Endothelial cell of umbilical vein (primary cell): ENCODE results near the gene SLC39A11. TPM values are rescaled to one million over a fixed set of nuclear protein-coding genes. Genes with fewer than 3 reads are reported as not detected.
A peak's percentile ranks its signal among the peaks of the same experiment; 100 is the strongest.

Experiments used
- BruUV-seq: library from RNA; stranded (reverse); fragments of 400-500 nt; replicated peaks from 2 replicates; lab custom pipeline; 2021; lab: Mats Ljungman, UMichigan
- CTCF ChIA-PET: fragments of 300-600, 350-600 bp; sonication (Branson Sonifier 250); formaldehyde crosslinking; loops from one replicate; lab custom pipeline; 2021; ENCODE audit warnings: antibody characterized with exemption, inconsistent platforms; lab: Charles Lee
- POLR2A ChIA-PET: fragments of 300-600, 350-600 bp; sonication (Branson Sonifier 250); formaldehyde crosslinking; loops from one replicate; lab custom pipeline; 2021; ENCODE audit warnings: antibody characterized with exemption, inconsistent platforms; lab: Charles Lee
- DNase-seq: peaks from one replicate; pipeline ENCODE4 v3.0.0-alpha.2; 2011; ENCODE audit warnings: low read depth, low spot score
- FAIRE-seq: peaks from 2 replicates; lab custom pipeline; 2011; peaks lifted over from hg19 to GRCh38; lab: Jason Lieb, UNC
- H2AFZ ChIP-seq: 2 replicates; pipeline ENCODE4 v1.6.0; 2012; ENCODE audit warnings: low read depth, low read length, control low read depth, inconsistent platforms
- H3K27ac ChIP-seq: 2 replicates; pipeline ENCODE4 v1.5.1; 2011; ENCODE audit warnings: low read depth, mild to moderate bottlenecking, control low read depth, low read length, moderate library complexity; ENCODE audit not compliant: insufficient read depth
- H3K27me3 ChIP-seq, 2 experiments: 2 replicates each; pipeline versions ENCODE4 v1.6.0 to v1.6.1; 2011; ENCODE audit warnings: low read length in 2 of 2, mixed read lengths in 1 of 2; ENCODE audit not compliant: control insufficient read depth in 2 of 2, insufficient read depth in 2 of 2
- H3K36me3 ChIP-seq, 2 experiments: 2 replicates in 1 of 2; 3 replicates in 1 of 2; pipeline ENCODE4 v1.5.1; 2011; ENCODE audit warnings: low read length in 2 of 2, mild to moderate bottlenecking in 1 of 2, moderate library complexity in 1 of 2; ENCODE audit not compliant: control insufficient read depth in 2 of 2, insufficient read depth in 2 of 2; ENCODE audit errors: extremely low read depth in 1 of 2
- H3K4me1 ChIP-seq: 3 replicates; pipeline ENCODE4 v1.5.1; 2011; ENCODE audit warnings: mild to moderate bottlenecking, low read length; ENCODE audit not compliant: control insufficient read depth, insufficient read depth; ENCODE audit errors: extremely low read depth
- H3K4me2 ChIP-seq: 2 replicates; pipeline ENCODE4 v1.6.1; 2011; ENCODE audit warnings: low read length, control low read depth, mixed read lengths; ENCODE audit not compliant: insufficient read depth
- H3K4me3 ChIP-seq, 3 experiments: fragments of 200-600 bp in 1 of 3; sonication (generic), shearing (Covaris generic) in 1 of 3; replicated peaks in 1 of 3; 2 replicates each; pipeline ENCODE4 v1.5.1; 2011 to 2016; ENCODE audit warnings: control low read depth in 3 of 3, low read length in 3 of 3, mild to moderate bottlenecking in 2 of 3, inconsistent platforms in 1 of 3, low read depth in 1 of 3, moderate library complexity in 1 of 3; ENCODE audit not compliant: insufficient read depth in 1 of 3
- H3K79me2 ChIP-seq: 2 replicates; pipeline ENCODE4 v1.6.0; 2012; ENCODE audit warnings: low read length, inconsistent platforms; ENCODE audit not compliant: control insufficient read depth, insufficient read depth
- H3K9ac ChIP-seq: replicated peaks from 2 replicates; pipeline ENCODE3; 2011; ENCODE audit warnings: low read length, control low read depth; ENCODE audit not compliant: insufficient read depth; ENCODE audit errors: extremely low read depth
- H3K9me1 ChIP-seq: replicated peaks from 3 replicates; pipeline ENCODE4 v1.6.0; 2011; ENCODE audit warnings: mild to moderate bottlenecking, low read length; ENCODE audit not compliant: control insufficient read depth, insufficient read depth; ENCODE audit errors: extremely low read depth
- H3K9me3 ChIP-seq: replicated peaks from 2 replicates; pipeline ENCODE4 v1.5.1; 2012; ENCODE audit warnings: low read length, inconsistent platforms; ENCODE audit not compliant: control insufficient read depth, insufficient read depth
- H4K20me1 ChIP-seq: replicated peaks from 2 replicates; pipeline ENCODE3; 2011; ENCODE audit warnings: mild to moderate bottlenecking, low read length; ENCODE audit not compliant: control insufficient read depth, insufficient read depth; ENCODE audit errors: extremely low read depth
- EZH2 ChIP-seq: IDR thresholded peaks from 2 replicates; pipeline ENCODE4 v1.6.1; 2012; ENCODE audit warnings: borderline replicate concordance, low read depth, mild to moderate bottlenecking, moderate library complexity, low read length, inconsistent platforms; ENCODE audit not compliant: severe bottlenecking
- JUN ChIP-seq: IDR thresholded peaks from 2 replicates; pipeline ENCODE4 v1.6.1; 2011; ENCODE audit warnings: borderline replicate concordance, low read depth; ENCODE audit not compliant: insufficient read length, insufficient read depth
- MYC ChIP-seq: IDR thresholded peaks from one replicate; pipeline ENCODE4 v1.6.1; 2011; ENCODE audit warnings: mild to moderate bottlenecking, low read depth, low read length
- POLR2A ChIP-seq: IDR thresholded peaks from 2 replicates; pipeline ENCODE4 v1.6.1; 2012; ENCODE audit warnings: low read depth, mild to moderate bottlenecking, control low read depth, low read length
- POLR2AphosphoS5 ChIP-seq: IDR thresholded peaks from 2 replicates; pipeline ENCODE4 v1.6.1; 2012; ENCODE audit warnings: low read depth, mild to moderate bottlenecking, control low read depth, low read length, moderate library complexity; ENCODE audit not compliant: insufficient read depth
- dilution Hi-C: fragments of 300-500 bp; cut with MboI; formaldehyde crosslinking; loops from one replicate; pipeline ENCODE4 v1.15.0; 2019; ENCODE audit warnings: low sequenced_read_pairs; ENCODE audit not compliant: extremely low pct_ligation_motif_present
- intact Hi-C: fragments of 100-400 bp; cut with micrococcal nuclease; formaldehyde crosslinking; loops from one replicate; pipeline ENCODE4 v1.10.0; 2022
- polyA plus RNA-seq, 4 experiments: library from polyadenylated mRNA; depleted of rRNA in 3 of 4; stranded (reverse) in 3 of 4; unstranded in 1 of 4; fragments of >200 nt; gene quantifications; 2 replicates each; pipeline versions ENCODE4 v1.2.1 to v1.2.3, GENCODE V29; 2011 to 2012; ENCODE audit warnings: missing spikeins in 1 of 4
- total RNA-seq: library from RNA; stranded (reverse); gene quantifications from 2 replicates; pipeline ENCODE4 v1.2.3, GENCODE V29; 2021
- TF ChIP-seq, protein P1 (sequence below): IDR thresholded peaks from 2 replicates; pipeline ENCODE4 v1.6.1; 2011; ENCODE audit not compliant: insufficient read depth, insufficient read length
- TF ChIP-seq, protein P2 (sequence below), 2 donors: IDR thresholded peaks; 1 replicate in 1 of 2; 2 replicates in 1 of 2; pipeline ENCODE4 v1.5.1; 2011; ENCODE audit warnings: low read length in 2 of 2, mild to moderate bottlenecking in 2 of 2, moderate library complexity in 2 of 2, control low read depth in 1 of 2, inconsistent platforms in 1 of 2, low read depth in 1 of 2; ENCODE audit not compliant: insufficient read depth in 1 of 2; ENCODE audit errors: extremely low read depth in 1 of 2

The SLC39A11 gene
- total and polyA plus RNA-seq, 2 donors (not counting 3 experiments of a cell fraction or from before 2014, with no cell fraction given) = 8.1 to 11.9 TPM

DNA sequence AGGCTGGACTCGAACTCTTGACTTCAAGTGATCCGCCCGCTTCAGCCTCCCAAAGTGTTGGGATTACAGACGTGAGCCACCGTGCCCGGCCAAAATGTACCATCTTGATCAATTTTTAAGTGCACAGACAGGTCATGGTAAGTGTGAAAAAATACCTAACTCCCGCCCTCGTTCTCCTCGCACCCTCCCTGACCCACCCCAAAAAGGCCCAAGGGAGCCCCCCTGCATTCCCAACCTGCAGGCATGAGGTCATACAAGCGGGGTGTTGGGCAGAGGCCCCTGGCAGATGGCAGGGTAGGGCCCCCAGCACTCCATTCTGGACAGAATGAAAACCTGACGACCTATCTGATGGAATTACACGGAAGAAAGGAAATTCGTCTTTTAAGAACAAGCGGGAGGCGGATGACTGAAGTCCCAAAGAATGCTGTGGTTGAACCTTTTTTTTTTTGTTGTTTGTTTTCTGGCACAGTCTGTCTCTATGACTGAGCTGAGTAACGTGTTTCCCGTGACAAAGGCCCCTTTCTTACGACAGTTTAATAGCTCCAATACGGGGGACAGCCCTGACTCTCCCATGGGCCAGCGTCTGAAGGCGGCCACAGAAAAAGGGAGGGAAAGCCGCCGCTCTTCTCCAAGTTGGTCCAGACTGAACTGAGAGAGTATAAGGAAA lies 376.4 kb downstream of the SLC39A11 start:
- no peak overlapping the region for H3K4me3 ChIP-seq
- no peaks in the 10 kb centered on the region for H3K79me2 ChIP-seq
- H3K27me3 ChIP-seq = no peaks in the 10 kb centered on the region
- H3K27ac ChIP-seq = peak overlapping the region; percentile 76
- intact Hi-C loops (no loop called here), dilution Hi-C loops (no loop called here)
- ChIA-PET CTCF (interaction anchor here (1.3 to 2.7 kb wide), 3 partner anchors 11 to 480 kb away, joined by 3 to 18 read pairs (median 6); no protein-coding TSS in a partner anchor), POLR2A (no interaction called here)
- H3K9me1 ChIP-seq = no peaks in the 10 kb centered on the region
- peak overlapping the region; percentile 4 for H3K9ac ChIP-seq
- no peak overlapping the region for H2AFZ ChIP-seq
- H3K4me2 ChIP-seq = no peak overlapping the region
- no TSS peak for BruUV-seq
- H4K20me1 ChIP-seq = no peaks in the 10 kb centered on the region
- FAIRE-seq (peak; percentile 94), DNase-seq (no peak)
- H3K36me3 ChIP-seq = no peaks in the 10 kb centered on the region
- peaks cover 8% of the 10 kb centered on the region for H3K4me1 ChIP-seq
- TF ChIP-seq POLR2A (no peak), MYC (no peak), JUN (no peak), POLR2AphosphoS5 (no peak), EZH2 (no peak)
- TF ChIP-seq, protein P1, sequence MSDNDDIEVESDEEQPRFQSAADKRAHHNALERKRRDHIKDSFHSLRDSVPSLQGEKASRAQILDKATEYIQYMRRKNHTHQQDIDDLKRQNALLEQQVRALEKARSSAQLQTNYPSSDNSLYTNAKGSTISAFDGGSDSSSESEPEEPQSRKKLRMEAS = no peak
- TF ChIP-seq, protein P2, sequence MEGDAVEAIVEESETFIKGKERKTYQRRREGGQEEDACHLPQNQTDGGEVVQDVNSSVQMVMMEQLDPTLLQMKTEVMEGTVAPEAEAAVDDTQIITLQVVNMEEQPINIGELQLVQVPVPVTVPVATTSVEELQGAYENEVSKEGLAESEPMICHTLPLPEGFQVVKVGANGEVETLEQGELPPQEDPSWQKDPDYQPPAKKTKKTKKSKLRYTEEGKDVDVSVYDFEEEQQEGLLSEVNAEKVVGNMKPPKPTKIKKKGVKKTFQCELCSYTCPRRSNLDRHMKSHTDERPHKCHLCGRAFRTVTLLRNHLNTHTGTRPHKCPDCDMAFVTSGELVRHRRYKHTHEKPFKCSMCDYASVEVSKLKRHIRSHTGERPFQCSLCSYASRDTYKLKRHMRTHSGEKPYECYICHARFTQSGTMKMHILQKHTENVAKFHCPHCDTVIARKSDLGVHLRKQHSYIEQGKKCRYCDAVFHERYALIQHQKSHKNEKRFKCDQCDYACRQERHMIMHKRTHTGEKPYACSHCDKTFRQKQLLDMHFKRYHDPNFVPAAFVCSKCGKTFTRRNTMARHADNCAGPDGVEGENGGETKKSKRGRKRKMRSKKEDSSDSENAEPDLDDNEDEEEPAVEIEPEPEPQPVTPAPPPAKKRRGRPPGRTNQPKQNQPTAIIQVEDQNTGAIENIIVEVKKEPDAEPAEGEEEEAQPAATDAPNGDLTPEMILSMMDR (IDR thresholded peaks at IDR 0.05; ENCODE audit: extremely low read depth in 1 of 2, insufficient read depth in 1 of 2, low read depth in 1 of 2, low read length in 2 of 2) = no peak
- no peaks in the 10 kb centered on the region for H3K9me3 ChIP-seq
